Activated T-cell treated with anti-CD3 and anti-CD28 coated beads, Interleukin-2, amount 50 U/mL, for 4 hours (primary cell): Measurements from ENCODE around the gene CAD. TPM values are rescaled to one million over a fixed set of nuclear protein-coding genes. Genes with fewer than 3 reads are reported as not detected.
"Not testable (repeated sequence)": the region's sequence is repeated elsewhere in the genome, so short reads cannot be mapped to it uniquely, and the experiment has no call there.

Experiments used
- ATAC-seq, 2 donors: fragments of 200-7000 bp; cut with Tn5 transposase; one replicate each; pipeline ENCODE4 v1.10.0; 2021
- DNase-seq: peaks from one replicate; pipeline ENCODE4 v3.0.0-alpha.2; 2020
- H3K27me3 Mint-ChIP-seq: one replicate; pipeline ENCODE4 v1.8.0; 2021; ENCODE audit warnings: low read depth, mixed read lengths
- H3K36me3 Mint-ChIP-seq: one replicate; pipeline ENCODE4 v1.8.0; 2022; ENCODE audit warnings: mixed read lengths; ENCODE audit not compliant: insufficient read depth
- H3K4me1 Mint-ChIP-seq: one replicate; pipeline ENCODE4 v1.8.0; 2021; ENCODE audit warnings: low read depth, mixed read lengths
- H3K4me3 Mint-ChIP-seq: one replicate; pipeline ENCODE4 v1.8.0; 2021; ENCODE audit warnings: mild to moderate bottlenecking, moderate library complexity, mixed read lengths
- H3K9me3 Mint-ChIP-seq: one replicate; pipeline ENCODE4 v1.8.0; 2021; ENCODE audit warnings: mixed read lengths
- total RNA-seq, 3 donors: library from RNA; stranded (reverse); gene quantifications; one replicate each; pipeline ENCODE4 v1.2.1, GENCODE V29; 2021

Gene CAD
- total RNA-seq, 3 donors from 2014 or later = 162 to 201 (median 185) TPM

- Mint-ChIP-seq H3K4me3 (peak overlapping the region; percentile 86), H3K36me3 (no peaks in the 10 kb centered on the region), H3K4me1 (peaks cover 33% of the 10 kb centered on the region), H3K9me3 (no peaks in the 10 kb centered on the region), H3K27me3 (peaks cover 47% of the 10 kb centered on the region)
- ATAC-seq = peak; percentile 59 to 60
- no peak for DNase-seq
Measured at GRCh38 chr2:27264253-27264752, 47.1 kb downstream of the CAD start.

DNA sequence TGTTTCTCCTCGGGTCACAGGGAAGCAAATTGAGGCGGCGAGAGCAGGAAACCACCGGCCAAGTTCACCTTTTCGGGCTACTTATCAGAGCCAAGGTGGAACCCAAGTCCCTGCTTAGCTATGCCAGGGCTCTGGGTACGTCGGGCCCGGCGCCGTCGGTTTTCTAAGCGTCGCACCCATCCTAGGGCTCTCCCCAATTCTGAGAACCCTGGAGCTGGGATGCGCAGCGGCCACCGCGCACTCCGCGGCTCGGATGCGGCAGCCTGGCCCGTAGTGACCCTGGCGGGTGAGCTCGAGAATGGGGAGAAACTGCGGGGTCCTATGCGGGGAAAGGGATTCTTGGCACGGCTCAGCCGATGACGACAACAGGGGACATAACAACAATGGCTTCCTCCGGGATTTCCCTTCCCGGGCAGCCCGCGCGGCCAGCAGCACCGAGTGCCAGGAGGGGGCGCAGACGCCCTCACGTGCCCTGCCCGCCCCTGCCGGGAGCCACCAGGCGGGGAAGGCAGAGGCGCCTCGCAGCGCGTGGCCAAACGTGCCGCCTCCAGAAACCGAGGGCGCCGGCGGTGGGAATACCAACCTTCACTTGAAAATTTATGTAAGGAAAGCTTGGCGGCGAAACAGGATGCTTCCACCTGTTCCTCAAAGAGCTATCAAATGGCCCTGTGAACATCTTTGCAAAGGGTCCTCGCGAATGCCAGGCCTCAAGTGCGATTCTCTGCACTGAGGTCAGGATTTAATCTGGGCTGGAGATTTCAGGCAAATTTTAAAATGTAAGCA is 47.8 kb downstream of the CAD start:
- DNase-seq (peak; percentile 61), ATAC-seq (peak; percentile 64 to 70)
- Mint-ChIP-seq H3K27me3 (peaks cover 48% of the 10 kb centered on the region), H3K4me3 (peak overlapping the region; percentile 70), H3K4me1 (peaks cover 33% of the 10 kb centered on the region), H3K9me3 (no peaks in the 10 kb centered on the region), H3K36me3 (no peaks in the 10 kb centered on the region)

- Mint-ChIP-seq H3K9me3 (no peaks in the 10 kb centered on the region), H3K36me3 (no peaks in the 10 kb centered on the region), H3K27me3 (peaks cover 45% of the 10 kb centered on the region), H3K4me3 (no peak overlapping the region), H3K4me1 (peaks cover 33% of the 10 kb centered on the region)
- no peak for DNase-seq
- no peak for ATAC-seq
Measured at GRCh38 chr2:27265536-27265870, 48.3 kb downstream of the CAD start.

DNA sequence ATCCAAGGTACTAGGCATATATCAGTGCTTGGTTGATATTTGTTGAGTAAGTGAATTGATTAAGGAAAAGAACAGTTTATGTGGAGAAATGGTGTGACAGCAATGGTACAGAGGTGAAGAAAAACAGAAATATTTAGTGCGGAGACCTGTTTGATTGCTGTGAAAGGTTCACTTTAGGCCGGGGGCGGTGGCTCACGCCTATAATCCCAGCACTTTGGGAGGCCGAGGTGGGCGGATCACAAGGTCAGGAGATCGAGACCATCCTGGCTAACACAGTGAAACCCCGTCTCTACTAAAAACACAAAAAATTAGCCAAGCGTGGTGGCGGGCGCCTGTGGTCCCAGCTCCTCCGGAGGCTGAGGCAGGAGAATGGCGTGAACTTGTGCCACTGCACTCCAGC is 51.1 kb downstream of the CAD start:
- ATAC-seq, H3K4me3 Mint-ChIP-seq, H3K9me3 Mint-ChIP-seq, H3K36me3 Mint-ChIP-seq, DNase-seq: not testable (repeated sequence)
- H3K27me3 Mint-ChIP-seq = peaks cover 32% of the 10 kb centered on the region
- peaks cover 17% of the 10 kb centered on the region for H3K4me1 Mint-ChIP-seq

GRCh38 chr2:27270131-27270530 is 53.0 kb downstream of the CAD start:
- H3K4me1 Mint-ChIP-seq = peaks cover 5% of the 10 kb centered on the region
- no peak overlapping the region for H3K4me3 Mint-ChIP-seq
- no peaks in the 10 kb centered on the region for H3K36me3 Mint-ChIP-seq
- DNase-seq = no peak
- no peak for ATAC-seq
- H3K27me3 Mint-ChIP-seq = peaks cover 18% of the 10 kb centered on the region
- no peaks in the 10 kb centered on the region for H3K9me3 Mint-ChIP-seq

DNA sequence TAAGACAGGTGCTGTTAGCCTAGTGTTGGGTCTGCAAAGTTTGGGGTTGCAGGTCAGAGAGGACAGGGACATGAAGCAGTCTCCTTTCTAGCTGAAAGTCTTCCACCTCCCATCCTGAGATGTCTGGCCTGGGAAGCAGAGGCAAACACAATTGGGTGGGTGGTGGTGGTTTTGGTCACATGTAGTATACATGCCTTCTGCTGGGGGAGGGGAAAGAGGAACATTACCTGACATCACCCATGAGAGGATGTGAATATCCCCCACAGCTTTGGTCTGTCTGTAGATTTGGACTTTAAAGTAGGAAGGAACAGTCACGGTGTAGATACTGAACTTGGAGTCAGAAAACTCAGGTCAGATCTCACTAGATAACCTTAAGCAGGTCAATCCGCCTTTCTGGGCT is 53.5 kb downstream of the CAD start:
- no peak overlapping the region for H3K4me3 Mint-ChIP-seq
- peaks cover 13% of the 10 kb centered on the region for H3K27me3 Mint-ChIP-seq
- H3K4me1 Mint-ChIP-seq = peaks cover under 1% of the 10 kb centered on the region
- DNase-seq (no peak), ATAC-seq (no peak)
- no peaks in the 10 kb centered on the region for H3K36me3 Mint-ChIP-seq
- no peaks in the 10 kb centered on the region for H3K9me3 Mint-ChIP-seq

GRCh38 chr2:27271631-27272340 is 54.6 kb downstream of the CAD start:
- Mint-ChIP-seq H3K9me3 (no peaks in the 10 kb centered on the region), H3K27me3 (peaks cover 12% of the 10 kb centered on the region), H3K36me3 (no peaks in the 10 kb centered on the region), H3K4me3 (no peak overlapping the region), H3K4me1 (no peaks in the 10 kb centered on the region)
- DNase-seq = no peak
- ATAC-seq = no peak

- H3K36me3 Mint-ChIP-seq, H3K4me3 Mint-ChIP-seq, H3K4me1 Mint-ChIP-seq, H3K9me3 Mint-ChIP-seq, DNase-seq, ATAC-seq: not testable (repeated sequence)
- H3K27me3 Mint-ChIP-seq = peaks cover 12% of the 10 kb centered on the region
Measured at GRCh38 chr2:27272537-27273522, 55.7 kb downstream of the CAD start.

GRCh38 chr2:27275211-27276150 is 58.3 kb downstream of the CAD start, which contains the start of gene DNAJC5G:
TSS of gene DNAJC5G (plus strand) at chr2:27275433. CDS start at chr2:27276729, 1,296 bp downstream.
- H3K4me1 Mint-ChIP-seq = peaks cover 1% of the 10 kb centered on the region
- no peak for DNase-seq
- H3K9me3 Mint-ChIP-seq = no peaks in the 10 kb centered on the region
- no peak for ATAC-seq
- H3K27me3 Mint-ChIP-seq = peaks cover 8% of the 10 kb centered on the region
- H3K36me3 Mint-ChIP-seq = no peaks in the 10 kb centered on the region
- no peak within 1 kb of the TSS for H3K4me3 Mint-ChIP-seq

- Mint-ChIP-seq H3K27me3 (peaks cover 21% of the 10 kb centered on the region), H3K36me3 (no peaks in the 10 kb centered on the region), H3K4me1 (peaks cover 1% of the 10 kb centered on the region), H3K4me3 (no peak overlapping the region), H3K9me3 (no peaks in the 10 kb centered on the region)
- no peak for DNase-seq
- ATAC-seq = no peak
Measured at GRCh38 chr2:27278010-27278409, 60.8 kb downstream of the CAD start.

DNA sequence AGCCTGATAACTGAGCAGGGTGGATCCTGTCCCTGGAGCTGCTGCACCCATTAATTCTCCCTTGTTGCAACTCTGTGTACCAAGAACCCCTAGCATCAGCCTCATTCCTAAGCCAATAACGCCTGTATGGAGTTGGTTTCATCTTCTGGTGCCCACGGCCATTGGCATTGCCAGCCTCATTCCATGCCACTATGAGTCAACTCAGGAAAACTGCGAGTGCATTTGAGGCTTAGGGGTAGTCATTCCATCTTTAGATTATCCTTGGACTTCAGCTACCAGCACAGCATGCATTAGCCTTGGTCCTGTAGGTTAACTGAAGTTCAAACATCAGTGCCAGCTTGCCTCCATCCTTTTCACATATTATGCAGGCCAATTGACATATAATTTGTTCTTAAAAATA is 63.7 kb downstream of the CAD start:
- H3K4me3 Mint-ChIP-seq = no peak overlapping the region
- H3K9me3 Mint-ChIP-seq = no peaks in the 10 kb centered on the region
- DNase-seq = no peak
- peaks cover 1% of the 10 kb centered on the region for H3K4me1 Mint-ChIP-seq
- ATAC-seq = no peak
- H3K27me3 Mint-ChIP-seq = peaks cover 21% of the 10 kb centered on the region
- no peaks in the 10 kb centered on the region for H3K36me3 Mint-ChIP-seq

DNA sequence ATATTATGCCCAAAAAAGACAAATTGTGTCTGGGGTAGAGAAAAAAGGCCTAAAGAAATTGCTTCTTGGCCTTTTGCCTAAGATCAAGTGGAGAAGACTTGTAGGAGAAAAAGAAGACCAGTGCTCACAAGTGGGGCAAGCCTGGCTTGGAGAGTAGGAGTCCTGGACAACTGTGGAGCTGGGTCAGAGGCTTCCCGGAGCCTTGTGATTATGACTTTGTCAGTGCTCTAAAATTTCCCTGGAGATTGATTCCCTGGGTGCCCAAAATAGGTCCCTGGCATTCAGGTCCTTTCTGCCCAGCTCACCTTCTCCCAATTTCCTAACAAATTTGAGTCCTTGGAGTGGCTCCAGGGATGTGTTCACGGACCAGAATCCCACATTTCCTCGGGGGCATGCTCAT is 64.3 kb downstream of the CAD start:
- no peaks in the 10 kb centered on the region for H3K9me3 Mint-ChIP-seq
- peaks cover 21% of the 10 kb centered on the region for H3K27me3 Mint-ChIP-seq
- H3K36me3 Mint-ChIP-seq = no peaks in the 10 kb centered on the region
- ATAC-seq (no peak), DNase-seq (no peak)
- H3K4me1 Mint-ChIP-seq = peaks cover 1% of the 10 kb centered on the region
- no peak overlapping the region for H3K4me3 Mint-ChIP-seq

- DNase-seq (no peak), ATAC-seq (no peak)
- Mint-ChIP-seq H3K9me3 (no peaks in the 10 kb centered on the region), H3K4me3 (no peak within 1 kb of the TSS), H3K4me1 (peaks cover 1% of the 10 kb centered on the region), H3K36me3 (no peaks in the 10 kb centered on the region), H3K27me3 (peaks cover 21% of the 10 kb centered on the region)
Measured at GRCh38 chr2:27281855-27282559, 64.8 kb downstream of the CAD start, which contains the start of gene TRIM54. TSS of gene TRIM54 (plus strand) at chr2:27282429. CDS start at chr2:27282732, 303 bp downstream.
